ENCODE measurements around the gene MAP1B.
"Not testable (repeated sequence)": the region's sequence is repeated elsewhere in the genome, so short reads cannot be mapped to it uniquely, and the experiment has no call there.

MAP1B gene

GRCh38 chr5:72160329-72160728, 53.1 kb downstream of the MAP1B start:
- DNase-seq = no peak

- no peak for DNase-seq
These were observed 53.7 kb downstream of the MAP1B start for GRCh38 chr5:72160959-72161358.

GRCh38 chr5:72161951-72162350, 54.7 kb downstream of the MAP1B start:
- DNase-seq = peak in 1 of 51 donors; percentile 37

- no peak for DNase-seq
These were observed 56.2 kb downstream of the MAP1B start for GRCh38 chr5:72163349-72163983.

- DNase-seq = peak in 42 of 51 donors; percentile 14 to 79 (median 52)
These were observed 59.0 kb downstream of the MAP1B start for GRCh38 chr5:72166070-72166979.

- no peak for DNase-seq
These were observed 60.0 kb downstream of the MAP1B start for GRCh38 chr5:72167257-72167656.

GRCh38 chr5:72167804-72168203, 60.5 kb downstream of the MAP1B start:
- DNase-seq = peak in 14 of 51 donors; percentile 7 to 48 (median 20)

GRCh38 chr5:72170101-72170500, 62.8 kb downstream of the MAP1B start:
- DNase-seq = no peak

- not testable (repeated sequence) for DNase-seq
These were observed 63.9 kb downstream of the MAP1B start for GRCh38 chr5:72171181-72171580.

- DNase-seq = peak in 2 of 51 donors; percentile 25 to 27
These were observed 64.4 kb downstream of the MAP1B start for GRCh38 chr5:72171667-72172066.

- DNase-seq = no peak
These were observed 65.5 kb downstream of the MAP1B start for GRCh38 chr5:72172786-72173185.

GRCh38 chr5:72177538-72177937, 70.3 kb downstream of the MAP1B start:
- DNase-seq = no peak

GRCh38 chr5:72179028-72179815, 71.9 kb downstream of the MAP1B start:
- DNase-seq = peak in 44 of 51 donors; percentile 18 to 86 (median 52)

- peak in 23 of 51 donors; percentile 5 to 86 (median 41) for DNase-seq
These were observed 72.7 kb downstream of the MAP1B start for GRCh38 chr5:72179816-72180440.

- peak in 1 of 51 donors; percentile 18 for DNase-seq
These were observed 73.7 kb downstream of the MAP1B start for GRCh38 chr5:72180925-72181324.

- DNase-seq = peak in 1 of 51 donors; percentile 41
These were observed 75.4 kb downstream of the MAP1B start for GRCh38 chr5:72182686-72183085.

GRCh38 chr5:72183101-72183520, 75.8 kb downstream of the MAP1B start:
- DNase-seq = peak in 1 of 51 donors; percentile 21

- DNase-seq = no peak
These were observed 77.1 kb downstream of the MAP1B start for GRCh38 chr5:72184408-72184807.

GRCh38 chr5:72185496-72186329, 78.4 kb downstream of the MAP1B start:
- DNase-seq = no peak

- DNase-seq = no peak
These were observed 80.3 kb downstream of the MAP1B start for GRCh38 chr5:72187388-72188075.

Measured in hypothalamus (tissue), 51 donors.